Neural progenitor cell (in vitro differentiated cells): ENCODE measurements around the gene CIROP. TPM values are rescaled to one million over a fixed set of nuclear protein-coding genes. Genes with fewer than 3 reads are reported as not detected.
A peak's percentile ranks its signal among the peaks of the same experiment; 100 is the strongest.

ENCODE experiments used
- DNase-seq: peaks from one replicate; pipeline ENCODE4 v3.0.0-alpha.2; 2016; ENCODE audit warnings: low spot score
- H2AFZ ChIP-seq: fragments of 200-600 bp; sonication (generic); replicated peaks from 2 replicates; pipeline ENCODE4 v1.6.1; 2016; ENCODE audit warnings: antibody characterized with exemption
- H3F3A ChIP-seq: fragments of 200-600 bp; sonication (generic); 2 replicates; pipeline ENCODE4 v1.6.1; 2016; ENCODE audit warnings: antibody characterized with exemption, low read depth
- H3K27ac ChIP-seq: fragments of 200-600 bp; sonication (generic); 2 replicates; pipeline ENCODE4 v1.5.1; 2016; ENCODE audit warnings: mild to moderate bottlenecking
- H3K27me3 ChIP-seq: fragments of 200-600 bp; sonication (generic); 2 replicates; pipeline ENCODE4 v1.6.1; 2016; ENCODE audit warnings: mild to moderate bottlenecking, moderate library complexity
- H3K36me3 ChIP-seq: fragments of 200-600 bp; sonication (generic); 2 replicates; pipeline ENCODE4 v1.5.1; 2016
- H3K4me1 ChIP-seq: fragments of 200-600 bp; sonication (generic); 2 replicates; pipeline ENCODE4 v1.6.1; 2016; ENCODE audit warnings: mixed run types
- H3K4me2 ChIP-seq: fragments of 200-600 bp; sonication (generic); 2 replicates; pipeline ENCODE4 v1.6.1; 2016
- H3K4me3 ChIP-seq: fragments of 200-600 bp; sonication (generic); 2 replicates; pipeline ENCODE4 v1.5.1; 2016
- H3K79me2 ChIP-seq: fragments of 200-600 bp; sonication (generic); 2 replicates; pipeline ENCODE4 v1.6.1; 2016; ENCODE audit warnings: low read depth
- H3K9ac ChIP-seq: fragments of 200-600 bp; sonication (generic); 2 replicates; pipeline ENCODE4 v1.6.1; 2016
- H3K9me3 ChIP-seq: fragments of 200-600 bp; sonication (generic); 2 replicates; pipeline ENCODE4 v1.5.1; 2016; ENCODE audit warnings: low read depth
- H4K20me1 ChIP-seq: fragments of 200-600 bp; sonication (generic); 2 replicates; pipeline ENCODE4 v1.6.1; 2016; ENCODE audit warnings: low read depth
- H3K27ac Mint-ChIP-seq: 3 replicates; pipeline ENCODE4 v1.8.0; 2021; ENCODE audit warnings: mixed read lengths
- H3K27me3 Mint-ChIP-seq: 2 replicates; pipeline ENCODE4 v1.8.0; 2022; ENCODE audit warnings: low read depth, mild to moderate bottlenecking, inconsistent platforms, moderate library complexity, mixed read lengths; ENCODE audit not compliant: insufficient read depth
- H3K36me3 Mint-ChIP-seq: 3 replicates; pipeline ENCODE4 v1.8.0; 2021; ENCODE audit warnings: mixed read lengths
- H3K4me1 Mint-ChIP-seq: 3 replicates; pipeline ENCODE4 v1.8.0; 2021; ENCODE audit warnings: mixed read lengths
- H3K4me3 Mint-ChIP-seq: 3 replicates; pipeline ENCODE4 v1.8.0; 2021; ENCODE audit warnings: mild to moderate bottlenecking, moderate library complexity, mixed read lengths
- H3K9me3 Mint-ChIP-seq: 3 replicates; pipeline ENCODE4 v1.8.0; 2020; ENCODE audit warnings: mixed read lengths
- CTCF ChIP-seq: fragments of 200-600 bp; sonication (generic); IDR thresholded peaks from 2 replicates; pipeline ENCODE4 v1.5.1; 2017; ENCODE audit warnings: antibody characterized with exemption, mild to moderate bottlenecking
- EZH2 ChIP-seq: fragments of 200-600 bp; sonication (generic); IDR thresholded peaks from 2 replicates; pipeline ENCODE4 v1.6.1; 2017; ENCODE audit warnings: antibody characterized with exemption, mild to moderate bottlenecking, moderate library complexity
- EZH2phosphoT487 ChIP-seq: fragments of 200-600 bp; sonication (generic); IDR thresholded peaks from 2 replicates; pipeline ENCODE4 v1.6.1; 2017; ENCODE audit warnings: antibody characterized with exemption
- total RNA-seq: library from RNA; depleted of rRNA; stranded (reverse); fragments of >200 nt; gene quantifications from 2 replicates; pipeline ENCODE4 v1.2.3, GENCODE V29; 2015; ENCODE audit warnings: low replicate concordance

The CIROP gene
- total RNA-seq, 1 donor from 2014 or later: 0.06 TPM

GRCh38 chr14:23127861-23128260 is 23.1 kb upstream of the CIROP start:
- no peak overlapping the region for H3K27ac ChIP-seq
- Mint-ChIP-seq H3K9me3 (peaks cover 2% of the 10 kb centered on the region), H3K27me3 (no peaks in the 10 kb centered on the region), H3K36me3 (peaks cover 26% of the 10 kb centered on the region), H3K4me1 (peaks cover 18% of the 10 kb centered on the region), H3K4me3 (no peak overlapping the region), H3K27ac (no peak overlapping the region)
- H3K9me3 ChIP-seq: no peaks in the 10 kb centered on the region
- H3K4me3 ChIP-seq: no peak overlapping the region
- H3K79me2 ChIP-seq: no peaks in the 10 kb centered on the region
- H3K4me2 ChIP-seq: no peak overlapping the region
- H3K27me3 ChIP-seq: no peaks in the 10 kb centered on the region
- H3K9ac ChIP-seq: no peak overlapping the region
- TF ChIP-seq EZH2phosphoT487: no peak
- TF ChIP-seq CTCF: no peak
- TF ChIP-seq EZH2: no peak
- no peaks in the 10 kb centered on the region for H4K20me1 ChIP-seq
- no peak overlapping the region for H2AFZ ChIP-seq
- DNase-seq: no peak
- peaks cover 11% of the 10 kb centered on the region for H3F3A ChIP-seq
- no peaks in the 10 kb centered on the region for H3K36me3 ChIP-seq
- peaks cover 6% of the 10 kb centered on the region for H3K4me1 ChIP-seq

GRCh38 chr14:23126548-23127278 is 21.9 kb upstream of the CIROP start:
- Histone ChIP-seq H3F3A (peaks cover 12% of the 10 kb centered on the region), H3K27me3 (no peaks in the 10 kb centered on the region), H3K79me2 (no peaks in the 10 kb centered on the region), H3K4me1 (peaks cover 6% of the 10 kb centered on the region), H3K4me2 (no peak overlapping the region), H3K9me3 (no peaks in the 10 kb centered on the region), H3K9ac (no peak overlapping the region), H3K4me3 (no peak overlapping the region), H3K27ac (no peak overlapping the region), H4K20me1 (no peaks in the 10 kb centered on the region), H3K36me3 (no peaks in the 10 kb centered on the region), H2AFZ (no peak overlapping the region)
- H3K4me1 Mint-ChIP-seq: peaks cover 26% of the 10 kb centered on the region
- peaks cover 23% of the 10 kb centered on the region for H3K36me3 Mint-ChIP-seq
- no peak overlapping the region for H3K27ac Mint-ChIP-seq
- H3K9me3 Mint-ChIP-seq: peaks cover 2% of the 10 kb centered on the region
- TF ChIP-seq CTCF (no peak), EZH2 (no peak), EZH2phosphoT487 (no peak)
- H3K27me3 Mint-ChIP-seq: no peaks in the 10 kb centered on the region
- no peak overlapping the region for H3K4me3 Mint-ChIP-seq
- no peak for DNase-seq

GRCh38 chr14:23125933-23126524 is 21.2 kb upstream of the CIROP start:
- TF ChIP-seq EZH2 (no peak), EZH2phosphoT487 (no peak), CTCF (no peak)
- Mint-ChIP-seq H3K27ac (peak overlapping the region; percentile 80), H3K4me1 (peaks cover 33% of the 10 kb centered on the region), H3K4me3 (peak overlapping the region; percentile 57), H3K9me3 (peaks cover 2% of the 10 kb centered on the region), H3K36me3 (peaks cover 20% of the 10 kb centered on the region), H3K27me3 (no peaks in the 10 kb centered on the region)
- Histone ChIP-seq H3K36me3 (no peaks in the 10 kb centered on the region), H3K27ac (no peak overlapping the region), H3K27me3 (no peaks in the 10 kb centered on the region), H2AFZ (no peak overlapping the region), H3K4me2 (no peak overlapping the region), H3K79me2 (no peaks in the 10 kb centered on the region), H3K9me3 (no peaks in the 10 kb centered on the region), H3K9ac (no peak overlapping the region), H3K4me1 (peaks cover 9% of the 10 kb centered on the region), H3K4me3 (no peak overlapping the region), H4K20me1 (no peaks in the 10 kb centered on the region), H3F3A (peaks cover 18% of the 10 kb centered on the region)
- no peak for DNase-seq
